ENCODE results near the gene ADCY4.
A peak's percentile ranks its signal among the peaks of the same experiment; 100 is the strongest.

ADCY4 gene

DNA sequence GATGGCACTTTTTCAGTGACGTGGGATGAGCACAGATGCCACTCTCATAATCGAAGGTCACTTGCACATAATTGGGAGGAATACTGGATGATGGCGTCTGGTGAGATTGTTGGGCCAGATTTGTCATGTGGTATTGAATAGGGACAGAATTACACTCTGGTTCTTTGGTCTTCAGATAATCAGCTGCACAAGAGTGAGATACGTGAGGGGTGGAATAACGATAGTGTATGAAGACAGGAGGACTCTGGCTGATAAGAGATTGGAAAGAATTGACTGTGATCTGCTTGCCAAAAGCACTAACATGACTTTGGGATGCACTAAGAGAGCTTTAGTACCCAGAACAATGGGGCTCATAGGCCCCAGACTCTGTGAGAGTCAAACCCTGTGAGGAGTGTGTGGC is 56.4 kb downstream of the ADCY4 start:
- no peak for DNase-seq
- Histone ChIP-seq H3K4me3 (ENCODE audit: insufficient read depth in 1 of 2, low read depth in 1 of 2, low read length in 2 of 2) (no peak overlapping the region), H2BK5ac (ENCODE audit: low read depth, low read length, poor library complexity, severe bottlenecking) (no peak overlapping the region), H2BK15ac (ENCODE audit: low read depth, poor library complexity, severe bottlenecking) (no peak overlapping the region), H3K36me3 (ENCODE audit: control insufficient read depth in 1 of 2, insufficient read depth in 2 of 2, low read depth in 1 of 2, low read length in 2 of 2) (no peaks in the 10 kb centered on the region), H3K4me1 (ENCODE audit: control insufficient read depth, insufficient read depth, low read depth, low read length) (peaks cover 5% of the 10 kb centered on the region), H3K9me3 (ENCODE audit: control insufficient read depth, low read length) (no peaks in the 10 kb centered on the region), H2AK5ac (ENCODE audit: low read length, severe bottlenecking) (no peak overlapping the region), H3K14ac (ENCODE audit: low read length in 2 of 2) (no peak overlapping the region), H3K23ac (ENCODE audit: low read length in 2 of 2) (no peak overlapping the region), H2BK120ac (ENCODE audit: low read depth, low read length) (no peak overlapping the region), H3K79me1 (replicated peaks; ENCODE audit: low read length, poor library complexity, severe bottlenecking) (peaks cover 28% of the 10 kb centered on the region), H3K9ac (ENCODE audit: low read length) (no peak overlapping the region), H3K27me3 (ENCODE audit: control insufficient read depth in 1 of 2, insufficient read depth in 1 of 2, low read length in 2 of 2) (no peaks in the 10 kb centered on the region), H3K18ac (ENCODE audit: low read depth in 1 of 2, low read length in 2 of 2) (no peak overlapping the region), H2AFZ (ENCODE audit: low read depth, low read length) (no peak overlapping the region), H4K8ac (ENCODE audit: low read length) (no peak overlapping the region), H4K91ac (ENCODE audit: low read length) (no peak overlapping the region), H3K4me2 (ENCODE audit: low read length, poor library complexity, severe bottlenecking) (no peak overlapping the region), H2BK12ac (ENCODE audit: low read length in 2 of 2) (no peak overlapping the region), H3K27ac (ENCODE audit: low read length, poor library complexity, severe bottlenecking) (no peak overlapping the region), H3K4ac (ENCODE audit: low read depth in 1 of 2, low read length in 2 of 2) (no peak overlapping the region)
- WGBS, result 94% methylated on average over 5 of the region's 5 CpGs

DNA sequence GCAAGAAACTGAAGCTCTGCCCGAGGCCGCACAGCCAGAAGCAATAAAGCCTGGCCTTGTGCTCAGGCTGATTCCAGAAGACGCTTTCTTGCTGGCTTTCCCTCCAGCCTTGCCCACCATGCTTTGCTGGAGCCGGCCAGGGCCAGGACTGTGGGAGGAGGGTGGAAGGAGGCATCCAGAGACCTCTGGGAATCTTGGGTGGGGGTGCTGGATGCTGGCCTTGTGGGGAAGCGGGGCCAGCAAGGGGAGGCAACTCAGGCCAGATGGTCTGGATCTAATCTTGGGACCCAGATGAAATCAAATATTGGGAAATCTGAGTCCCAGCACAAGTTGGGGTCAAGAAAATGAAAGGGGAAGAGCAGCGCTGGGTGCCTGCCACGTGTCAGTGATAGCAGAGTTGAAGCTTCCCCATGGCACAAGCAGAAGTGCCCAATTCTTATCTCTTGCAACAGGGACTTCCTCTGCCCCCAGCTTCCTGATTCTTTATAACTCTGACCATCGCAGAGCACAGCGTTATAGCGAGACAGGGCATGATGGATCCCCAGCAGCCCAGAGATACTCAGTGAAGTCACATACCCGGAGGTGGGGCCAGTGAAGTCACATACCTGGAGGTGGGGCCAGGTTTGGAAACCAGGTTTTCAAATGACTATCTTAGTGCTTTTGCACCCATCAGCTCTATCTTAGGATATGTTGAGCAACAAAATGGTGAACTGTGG is 57.1 kb downstream of the ADCY4 start:
- Histone ChIP-seq H3K79me1 (replicated peaks; ENCODE audit: low read length, poor library complexity, severe bottlenecking) (peaks cover 28% of the 10 kb centered on the region), H3K27me3 (ENCODE audit: control insufficient read depth in 1 of 2, insufficient read depth in 1 of 2, low read length in 2 of 2) (no peaks in the 10 kb centered on the region), H2BK120ac (ENCODE audit: low read depth, low read length) (no peak overlapping the region), H2BK15ac (ENCODE audit: low read depth, poor library complexity, severe bottlenecking) (no peak overlapping the region), H4K8ac (ENCODE audit: low read length) (no peak overlapping the region), H3K27ac (ENCODE audit: low read length, poor library complexity, severe bottlenecking) (no peak overlapping the region), H3K4me3 (ENCODE audit: insufficient read depth in 1 of 2, low read depth in 1 of 2, low read length in 2 of 2) (no peak overlapping the region), H3K18ac (ENCODE audit: low read depth in 1 of 2, low read length in 2 of 2) (no peak overlapping the region), H2BK12ac (ENCODE audit: low read length in 2 of 2) (no peak overlapping the region), H3K23ac (ENCODE audit: low read length in 2 of 2) (no peak overlapping the region), H2AK5ac (ENCODE audit: low read length, severe bottlenecking) (no peak overlapping the region), H3K4me1 (ENCODE audit: control insufficient read depth, insufficient read depth, low read depth, low read length) (peaks cover 2% of the 10 kb centered on the region), H3K36me3 (ENCODE audit: control insufficient read depth in 1 of 2, insufficient read depth in 2 of 2, low read depth in 1 of 2, low read length in 2 of 2) (no peaks in the 10 kb centered on the region), H2AFZ (ENCODE audit: low read depth, low read length) (no peak overlapping the region), H2BK5ac (ENCODE audit: low read depth, low read length, poor library complexity, severe bottlenecking) (no peak overlapping the region), H3K9me3 (ENCODE audit: control insufficient read depth, low read length) (no peaks in the 10 kb centered on the region), H4K91ac (ENCODE audit: low read length) (no peak overlapping the region), H3K14ac (ENCODE audit: low read length in 2 of 2) (no peak overlapping the region), H3K9ac (ENCODE audit: low read length) (peak overlapping the region; percentile 30), H3K4ac (ENCODE audit: low read depth in 1 of 2, low read length in 2 of 2) (no peak overlapping the region), H3K4me2 (ENCODE audit: low read length, poor library complexity, severe bottlenecking) (no peak overlapping the region)
- WGBS, result 92% methylated on average over 11 of the region's 11 CpGs
- no peak for DNase-seq

DNA sequence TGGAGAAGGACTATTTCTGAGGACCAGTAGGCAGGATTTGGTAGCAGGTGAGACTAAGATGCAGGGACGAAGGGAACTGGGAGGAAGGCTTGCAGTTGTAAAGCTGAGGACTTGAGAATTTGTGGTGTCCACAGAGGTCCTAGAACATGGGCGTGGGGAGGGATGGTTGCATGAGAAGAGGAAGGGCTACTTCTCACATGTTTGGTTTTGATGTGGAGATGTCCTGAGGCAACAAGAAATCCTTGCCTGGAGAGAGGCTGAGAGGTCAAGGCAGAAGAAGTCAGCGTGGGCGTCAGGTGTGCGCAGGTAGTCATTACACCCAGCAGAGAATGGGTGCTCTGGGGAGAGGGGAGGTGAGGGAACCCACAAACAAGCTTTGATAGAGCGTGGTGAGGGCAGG is 57.8 kb downstream of the ADCY4 start:
- Histone ChIP-seq H3K9me3 (ENCODE audit: control insufficient read depth, low read length) (no peaks in the 10 kb centered on the region), H3K4me3 (ENCODE audit: insufficient read depth in 1 of 2, low read depth in 1 of 2, low read length in 2 of 2) (no peak overlapping the region), H2BK120ac (ENCODE audit: low read depth, low read length) (no peak overlapping the region), H3K27me3 (ENCODE audit: control insufficient read depth in 1 of 2, insufficient read depth in 1 of 2, low read length in 2 of 2) (no peaks in the 10 kb centered on the region), H4K91ac (ENCODE audit: low read length) (no peak overlapping the region), H3K4ac (ENCODE audit: low read depth in 1 of 2, low read length in 2 of 2) (no peak overlapping the region), H3K4me2 (ENCODE audit: low read length, poor library complexity, severe bottlenecking) (no peak overlapping the region), H2BK15ac (ENCODE audit: low read depth, poor library complexity, severe bottlenecking) (no peak overlapping the region), H2BK12ac (ENCODE audit: low read length in 2 of 2) (no peak overlapping the region), H3K36me3 (ENCODE audit: control insufficient read depth in 1 of 2, insufficient read depth in 2 of 2, low read depth in 1 of 2, low read length in 2 of 2) (no peaks in the 10 kb centered on the region), H3K79me1 (replicated peaks; ENCODE audit: low read length, poor library complexity, severe bottlenecking) (peaks cover 31% of the 10 kb centered on the region), H3K14ac (ENCODE audit: low read length in 2 of 2) (no peak overlapping the region), H2AK5ac (ENCODE audit: low read length, severe bottlenecking) (no peak overlapping the region), H4K8ac (ENCODE audit: low read length) (no peak overlapping the region), H3K9ac (ENCODE audit: low read length) (peak overlapping the region; percentile 30), H3K18ac (ENCODE audit: low read depth in 1 of 2, low read length in 2 of 2) (no peak overlapping the region), H3K4me1 (ENCODE audit: control insufficient read depth, insufficient read depth, low read depth, low read length) (no peaks in the 10 kb centered on the region), H3K23ac (ENCODE audit: low read length in 2 of 2) (no peak overlapping the region), H2AFZ (ENCODE audit: low read depth, low read length) (no peak overlapping the region), H3K27ac (ENCODE audit: low read length, poor library complexity, severe bottlenecking) (no peak overlapping the region), H2BK5ac (ENCODE audit: low read depth, low read length, poor library complexity, severe bottlenecking) (no peak overlapping the region)
- 94% methylated on average over 6 of the region's 6 CpGs for WGBS
- DNase-seq, result no peak

DNA sequence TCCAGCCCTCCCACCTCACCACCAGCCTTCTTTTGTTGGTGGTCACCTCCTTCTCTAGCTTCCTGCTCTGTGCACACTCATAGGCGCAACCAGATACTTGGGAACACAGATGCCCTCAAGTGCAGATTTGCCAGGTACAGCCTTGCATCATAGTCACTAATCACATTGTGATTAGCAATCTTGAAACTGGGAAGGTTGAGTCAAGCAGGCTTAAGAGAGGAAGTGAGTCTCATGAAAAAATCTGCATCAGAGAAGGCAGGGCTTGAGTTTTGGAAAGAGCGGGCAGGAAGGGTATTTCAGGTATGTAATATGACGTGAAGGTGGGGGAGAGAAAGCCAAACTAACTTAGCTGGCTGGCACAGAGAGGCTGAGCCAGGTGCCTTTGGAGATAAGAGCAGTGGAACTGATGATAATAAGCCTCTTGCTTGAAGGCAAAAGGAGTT is 60.7 kb downstream of the ADCY4 start:
- no peak overlapping the region for H2BK120ac ChIP-seq (ENCODE audit: low read depth, low read length)
- H2AK5ac ChIP-seq (ENCODE audit: low read length, severe bottlenecking), result no peak overlapping the region
- H3K4ac ChIP-seq (ENCODE audit: low read depth in 1 of 2, low read length in 2 of 2), result no peak overlapping the region
- H3K23ac ChIP-seq (ENCODE audit: low read length in 2 of 2), result no peak overlapping the region
- no peaks in the 10 kb centered on the region for H3K9me3 ChIP-seq (ENCODE audit: control insufficient read depth, low read length)
- no peak overlapping the region for H2BK15ac ChIP-seq (ENCODE audit: low read depth, poor library complexity, severe bottlenecking)
- H3K4me2 ChIP-seq (ENCODE audit: low read length, poor library complexity, severe bottlenecking), result no peak overlapping the region
- no peak overlapping the region for H3K14ac ChIP-seq (ENCODE audit: low read length in 2 of 2)
- DNase-seq, result no peak
- 91% methylated on average over 3 of the region's 3 CpGs for WGBS
- H3K27ac ChIP-seq (ENCODE audit: low read length, poor library complexity, severe bottlenecking), result no peak overlapping the region
- H3K27me3 ChIP-seq (ENCODE audit: control insufficient read depth in 1 of 2, insufficient read depth in 1 of 2, low read length in 2 of 2), result no peaks in the 10 kb centered on the region
- H3K36me3 ChIP-seq (ENCODE audit: control insufficient read depth in 1 of 2, insufficient read depth in 2 of 2, low read depth in 1 of 2, low read length in 2 of 2), result peaks cover 12 to 13% of the 10 kb centered on the region in 2 experiments
- peaks cover 6% of the 10 kb centered on the region for H3K4me1 ChIP-seq (ENCODE audit: control insufficient read depth, insufficient read depth, low read depth, low read length)
- H2BK5ac ChIP-seq (ENCODE audit: low read depth, low read length, poor library complexity, severe bottlenecking), result no peak overlapping the region
- H2BK12ac ChIP-seq (ENCODE audit: low read length in 2 of 2), result no peak overlapping the region
- peaks cover 41% of the 10 kb centered on the region for H3K79me1 ChIP-seq (replicated peaks; ENCODE audit: low read length, poor library complexity, severe bottlenecking)
- H3K4me3 ChIP-seq (ENCODE audit: insufficient read depth in 1 of 2, low read depth in 1 of 2, low read length in 2 of 2), result no peak overlapping the region
- H4K8ac ChIP-seq (ENCODE audit: low read length), result no peak overlapping the region
- H3K9ac ChIP-seq (ENCODE audit: low read length), result no peak overlapping the region
- H4K91ac ChIP-seq (ENCODE audit: low read length), result no peak overlapping the region
- no peak overlapping the region for H2AFZ ChIP-seq (ENCODE audit: low read depth, low read length)
- H3K18ac ChIP-seq (ENCODE audit: low read depth in 1 of 2, low read length in 2 of 2), result no peak overlapping the region

Measured in mesenchymal stem cell (in vitro differentiated cells and primary cell).